B cell (primary cell): ENCODE data around the gene SNX19. TPM values are rescaled to one million over a fixed set of nuclear protein-coding genes. Genes with fewer than 3 reads are reported as not detected.

Experiments used
- ATAC-seq: fragments of 200-7000 bp; cut with Tn5 transposase; one replicate; pipeline ENCODE4 v1.10.0; 2021; ENCODE audit warnings: low read depth, mild to moderate bottlenecking, moderate number of reproducible peaks, moderate library complexity
- CTCF ChIA-PET: fragments of 350-600 bp; sonication (Branson Sonifier 250); formaldehyde crosslinking; loops from one replicate; lab custom pipeline; 2021; ENCODE audit warnings: antibody characterized with exemption, inconsistent platforms; lab: Charles Lee
- POLR2A ChIA-PET: fragments of 350-600 bp; sonication (Branson Sonifier 250); formaldehyde crosslinking; loops from one replicate; lab custom pipeline; 2021; ENCODE audit warnings: antibody characterized with exemption; lab: Charles Lee
- DNase-seq: peaks from one replicate; pipeline ENCODE4 v3.0.0; 2013
- H2AFZ ChIP-seq: 2 replicates; pipeline ENCODE4 v1.6.1; 2012; ENCODE audit warnings: mild to moderate bottlenecking, low read depth, low read length; ENCODE audit not compliant: insufficient read depth, poor library complexity, severe bottlenecking
- H3K27ac ChIP-seq, 2 donors: 1 replicate in 1 of 2; 2 replicates in 1 of 2; pipeline ENCODE4 v1.5.1; 2012 to 2013; ENCODE audit warnings: low read length in 2 of 2, mild to moderate bottlenecking in 2 of 2, moderate library complexity in 1 of 2
- H3K27me3 ChIP-seq, 4 experiments: fragments of 200-600 bp in 1 of 4; sonication (generic) in 1 of 4; replicated peaks in 1 of 4; 1 replicate in 2 of 4; 2 replicates in 2 of 4; pipeline versions ENCODE4 v1.6.1 to v1.7.0; 2013 to 2016; ENCODE audit warnings: low read length in 3 of 4, mild to moderate bottlenecking in 2 of 4, mixed read lengths in 1 of 4, moderate library complexity in 1 of 4; ENCODE audit not compliant: insufficient read depth in 4 of 4, control insufficient read depth in 3 of 4; ENCODE audit errors: control extremely low read depth in 1 of 4
- H3K36me3 ChIP-seq, 2 experiments: replicated peaks in 1 of 2; 1 replicate in 1 of 2; 2 replicates in 1 of 2; pipeline versions ENCODE4 v1.6.1 to v1.7.1; 2013; ENCODE audit warnings: low read length in 1 of 2; ENCODE audit not compliant: insufficient read depth in 2 of 2, control insufficient read depth in 1 of 2; ENCODE audit errors: control extremely low read depth in 1 of 2, extremely low read depth in 1 of 2
- H3K4me1 ChIP-seq, 2 donors: fragments of 200-600 bp in 1 of 2; sonication (generic) in 1 of 2; 1 replicate in 1 of 2; 2 replicates in 1 of 2; pipeline versions ENCODE4 v1.5.1 to v1.6.1; 2013 to 2017; ENCODE audit warnings: low read length in 2 of 2; ENCODE audit not compliant: control insufficient read depth in 2 of 2, insufficient read depth in 2 of 2
- H3K4me2 ChIP-seq: replicated peaks from 2 replicates; pipeline ENCODE3; 2012; ENCODE audit warnings: mild to moderate bottlenecking, low read depth, low read length; ENCODE audit not compliant: poor library complexity, severe bottlenecking
- H3K4me3 ChIP-seq, 5 experiments: fragments of 200-600 bp in 1 of 5; sonication (generic) in 1 of 5; 1 replicate in 3 of 5; 2 replicates in 2 of 5; pipeline versions ENCODE4 v1.5.1 to v1.7.0; 2011 to 2016; ENCODE audit warnings: low read length in 4 of 5, mild to moderate bottlenecking in 4 of 5, low read depth in 2 of 5, control low read depth in 1 of 5, moderate library complexity in 1 of 5; ENCODE audit not compliant: insufficient read depth in 1 of 5; ENCODE audit errors: control extremely low read depth in 1 of 5, extremely low read depth in 1 of 5
- H3K79me2 ChIP-seq: fragments of 200-600 bp; sonication (generic); one replicate; pipeline ENCODE4 v1.6.0; 2016; ENCODE audit warnings: low read length; ENCODE audit not compliant: control insufficient read depth, insufficient read depth
- H3K9ac ChIP-seq: fragments of 200-600 bp; sonication (generic); 2 replicates; pipeline ENCODE4 v1.6.1; 2017; ENCODE audit warnings: mild to moderate bottlenecking, low read length, moderate library complexity
- H3K9me3 ChIP-seq, 3 donors: one replicate each; pipeline versions ENCODE4 v1.6.1 to v1.7.1; 2013; ENCODE audit warnings: low read length in 2 of 3; ENCODE audit not compliant: control insufficient read depth in 2 of 3, insufficient read depth in 1 of 3; ENCODE audit errors: control extremely low read depth in 1 of 3
- H4K20me1 ChIP-seq: 2 replicates; pipeline ENCODE4 v1.6.0; 2012; ENCODE audit warnings: mild to moderate bottlenecking, low read length; ENCODE audit not compliant: insufficient read depth, control insufficient read depth, poor library complexity, severe bottlenecking
- H3K27ac Mint-ChIP-seq: one replicate; pipeline ENCODE4 v1.8.0; 2021; ENCODE audit warnings: mixed read lengths
- H3K27me3 Mint-ChIP-seq: one replicate; pipeline ENCODE4 v1.8.0; 2021; ENCODE audit warnings: mixed read lengths
- H3K4me1 Mint-ChIP-seq: one replicate; pipeline ENCODE4 v1.8.0; 2021; ENCODE audit warnings: mixed read lengths
- H3K4me3 Mint-ChIP-seq: one replicate; pipeline ENCODE4 v1.8.0; 2021; ENCODE audit warnings: mixed read lengths
- H3K9me3 Mint-ChIP-seq: one replicate; pipeline ENCODE4 v1.8.0; 2022; ENCODE audit warnings: mixed read lengths; ENCODE audit not compliant: insufficient read depth
- EZH2 ChIP-seq: IDR thresholded peaks from 2 replicates; pipeline ENCODE4 v1.6.1; 2012; ENCODE audit warnings: borderline replicate concordance, low read depth, mild to moderate bottlenecking, moderate library complexity, low read length; ENCODE audit not compliant: insufficient read depth, poor library complexity, severe bottlenecking
- WGBS: methylation state at CpG from one replicate; pipeline ENCODE4 v1.1.5; 2013; ENCODE audit warnings: missing lambda C conversion rate; ENCODE audit not compliant: insufficient coverage; 5-methylcytosine and 5-hydroxymethylcytosine counted together
- intact Hi-C: fragments of 100-400 bp; cut with micrococcal nuclease; formaldehyde crosslinking; loops from one replicate; pipeline ENCODE4 v1.10.0; 2022
- polyA plus RNA-seq: library from polyadenylated mRNA; depleted of rRNA; stranded (reverse); fragments of >200 nt; gene quantifications from 2 replicates; pipeline ENCODE4 v1.2.3, GENCODE V29; 2012
- total RNA-seq, 2 donors: library from RNA; stranded (reverse); fragments of 120-200 nt in 1 of 2; gene quantifications; 1 replicate in 1 of 2; 2 replicates in 1 of 2; pipeline versions ENCODE4 v1.2.3 to v1.2.4, GENCODE V29; 2013 to 2022
- TF ChIP-seq, protein P1 (sequence below): fragments of 200-600 bp; IDR thresholded peaks from one replicate; pipeline ENCODE4 v1.8.0; 2022; ENCODE audit warnings: antibody characterized with exemption, mild to moderate bottlenecking

The SNX19 gene
- total and polyA plus RNA-seq, 2 donors (not counting 1 experiment from before 2014, with no cell fraction given), result 24.2 to 74.0 TPM

- Histone ChIP-seq H3K27ac (no peak overlapping the region), H3K79me2 (no peaks in the 10 kb centered on the region), H4K20me1 (no peaks in the 10 kb centered on the region), H3K4me3 (no peak overlapping the region), H3K9ac (no peak overlapping the region), H3K4me1 (no peaks in the 10 kb centered on the region), H3K36me3 (peaks cover 24 to 94% of the 10 kb centered on the region in 2 experiments), H3K9me3 (no peaks in the 10 kb centered on the region), H3K27me3 (no peaks in the 10 kb centered on the region), H2AFZ (no peak overlapping the region), H3K4me2 (no peak overlapping the region)
- no peak overlapping the region for H3K4me3 Mint-ChIP-seq
- CTCF ChIA-PET, result interaction anchor here (1.0 to 4.1 kb wide), 3 partner anchors 10 to 20 kb away, joined by 3 to 28 read pairs (median 3); partner anchors contain the start of gene SNX19
- no peak overlapping the region for H3K27ac Mint-ChIP-seq
- no peak for ATAC-seq
- no peak for TF ChIP-seq EZH2
- POLR2A ChIA-PET, result no interaction called here
- H3K4me1 Mint-ChIP-seq, result no peaks in the 10 kb centered on the region
- 100% methylated on average over 2 of the region's 3 CpGs for WGBS
- intact Hi-C loops, result no loop called here
- DNase-seq, result no peak
- H3K9me3 Mint-ChIP-seq, result no peaks in the 10 kb centered on the region
- H3K27me3 Mint-ChIP-seq, result no peaks in the 10 kb centered on the region
Observed at GRCh38 chr11:130905512-130905911, 10.8 kb downstream of the SNX19 start.

DNA sequence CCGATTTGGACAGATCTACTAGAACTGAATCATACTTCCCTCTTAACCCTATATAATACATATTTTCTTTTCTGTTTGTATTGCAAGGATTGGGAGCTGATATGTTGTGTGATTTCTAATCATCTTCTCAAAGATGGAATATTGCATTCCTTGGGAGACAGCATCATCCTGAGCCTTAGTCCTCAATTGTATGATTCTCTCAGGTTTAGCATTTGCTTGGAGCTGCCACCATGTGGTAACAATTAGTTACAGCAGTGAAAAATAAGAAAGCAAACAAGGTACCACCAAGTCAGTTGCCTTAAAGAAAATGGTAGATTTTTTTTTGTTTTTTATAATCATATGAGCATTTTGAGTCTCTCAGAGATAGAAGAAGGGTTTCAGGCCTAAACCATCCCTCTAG, 11.9 kb downstream of the SNX19 start:
- TF ChIP-seq, protein P1, sequence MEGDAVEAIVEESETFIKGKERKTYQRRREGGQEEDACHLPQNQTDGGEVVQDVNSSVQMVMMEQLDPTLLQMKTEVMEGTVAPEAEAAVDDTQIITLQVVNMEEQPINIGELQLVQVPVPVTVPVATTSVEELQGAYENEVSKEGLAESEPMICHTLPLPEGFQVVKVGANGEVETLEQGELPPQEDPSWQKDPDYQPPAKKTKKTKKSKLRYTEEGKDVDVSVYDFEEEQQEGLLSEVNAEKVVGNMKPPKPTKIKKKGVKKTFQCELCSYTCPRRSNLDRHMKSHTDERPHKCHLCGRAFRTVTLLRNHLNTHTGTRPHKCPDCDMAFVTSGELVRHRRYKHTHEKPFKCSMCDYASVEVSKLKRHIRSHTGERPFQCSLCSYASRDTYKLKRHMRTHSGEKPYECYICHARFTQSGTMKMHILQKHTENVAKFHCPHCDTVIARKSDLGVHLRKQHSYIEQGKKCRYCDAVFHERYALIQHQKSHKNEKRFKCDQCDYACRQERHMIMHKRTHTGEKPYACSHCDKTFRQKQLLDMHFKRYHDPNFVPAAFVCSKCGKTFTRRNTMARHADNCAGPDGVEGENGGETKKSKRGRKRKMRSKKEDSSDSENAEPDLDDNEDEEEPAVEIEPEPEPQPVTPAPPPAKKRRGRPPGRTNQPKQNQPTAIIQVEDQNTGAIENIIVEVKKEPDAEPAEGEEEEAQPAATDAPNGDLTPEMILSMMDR, result peak; percentile 13
- no peak for TF ChIP-seq EZH2
- H3K4me3 ChIP-seq, result no peak overlapping the region
- no peak overlapping the region for H3K27ac ChIP-seq
- POLR2A ChIA-PET, result no interaction called here
- no peaks in the 10 kb centered on the region for H4K20me1 ChIP-seq
- H3K4me2 ChIP-seq, result no peak overlapping the region
- no peaks in the 10 kb centered on the region for H3K9me3 Mint-ChIP-seq
- H2AFZ ChIP-seq, result no peak overlapping the region
- H3K9me3 ChIP-seq, result no peaks in the 10 kb centered on the region
- CTCF ChIA-PET, result interaction anchor here (1.0 to 4.1 kb wide), 3 partner anchors 9 to 19 kb away, joined by 3 to 28 read pairs (median 3); partner anchors contain the start of gene SNX19
- intact Hi-C loops, result no loop called here
- DNase-seq, result no peak
- ATAC-seq, result no peak
- H3K27ac Mint-ChIP-seq, result no peak overlapping the region
- H3K9ac ChIP-seq, result no peak overlapping the region
- no peaks in the 10 kb centered on the region for H3K27me3 Mint-ChIP-seq
- no peaks in the 10 kb centered on the region for H3K79me2 ChIP-seq
- peaks cover 24 to 93% of the 10 kb centered on the region in 2 experiments for H3K36me3 ChIP-seq
- WGBS, result no CpG with 5 or more reads among the region's 1 CpG
- no peak overlapping the region for H3K4me3 Mint-ChIP-seq
- no peaks in the 10 kb centered on the region for H3K4me1 ChIP-seq
- H3K4me1 Mint-ChIP-seq, result no peaks in the 10 kb centered on the region
- H3K27me3 ChIP-seq, result no peaks in the 10 kb centered on the region
